Esophagus (tissue), 2 donors: ENCODE results near the gene MVD. TPM values are rescaled to one million over a fixed set of nuclear protein-coding genes. Genes with fewer than 3 reads are reported as not detected.

ENCODE experiments used
- H3K27ac ChIP-seq, 2 donors: one replicate each; pipeline ENCODE4 v1.5.1; 2013; ENCODE audit warnings: low read depth in 2 of 2, mild to moderate bottlenecking in 2 of 2, inconsistent platforms in 1 of 2, low read length in 1 of 2, moderate library complexity in 1 of 2
- H3K27me3 ChIP-seq, 2 donors: one replicate each; pipeline ENCODE4 v1.6.1; 2013; ENCODE audit warnings: low read length in 2 of 2, control low read depth in 1 of 2, mild to moderate bottlenecking in 1 of 2; ENCODE audit not compliant: insufficient read depth in 2 of 2, control insufficient read depth in 1 of 2
- H3K36me3 ChIP-seq, 2 donors: one replicate each; pipeline ENCODE4 v1.6.1; 2013; ENCODE audit warnings: low read length in 1 of 2; ENCODE audit not compliant: control insufficient read depth in 2 of 2, insufficient read depth in 2 of 2
- H3K4me1 ChIP-seq, 2 donors: one replicate each; pipeline ENCODE4 v1.6.1; 2013; ENCODE audit warnings: low read length in 1 of 2; ENCODE audit not compliant: control insufficient read depth in 2 of 2, insufficient read depth in 2 of 2
- H3K4me3 ChIP-seq, 2 donors: one replicate each; pipeline ENCODE4 v1.5.1; 2013; ENCODE audit warnings: low read length in 2 of 2, mild to moderate bottlenecking in 2 of 2, low read depth in 1 of 2, moderate library complexity in 1 of 2
- H3K9me3 ChIP-seq, 2 donors: one replicate each; pipeline ENCODE4 v1.6.1; 2013; ENCODE audit warnings: mild to moderate bottlenecking in 2 of 2, low read depth in 1 of 2, low read length in 1 of 2, moderate library complexity in 1 of 2; ENCODE audit not compliant: control insufficient read depth in 2 of 2, insufficient read depth in 1 of 2
- WGBS, 2 donors: extraction: QIAGEN DNeasy Blood & Tissue Kit; methylation state at CpG; one replicate each; pipeline ENCODE4 v1.1.7; 2013; 5-methylcytosine and 5-hydroxymethylcytosine counted together
- polyA plus RNA-seq, 2 donors: library from polyadenylated mRNA; stranded (reverse); fragments of 200-250 nt; gene quantifications; one replicate each; pipeline ENCODE4 v1.2.3, GENCODE V29; 2013
- donor health status: healthy with polysubstance abuse.
- donor health status: Bipolar disorder and iron deficiency.

The MVD gene, protein sequence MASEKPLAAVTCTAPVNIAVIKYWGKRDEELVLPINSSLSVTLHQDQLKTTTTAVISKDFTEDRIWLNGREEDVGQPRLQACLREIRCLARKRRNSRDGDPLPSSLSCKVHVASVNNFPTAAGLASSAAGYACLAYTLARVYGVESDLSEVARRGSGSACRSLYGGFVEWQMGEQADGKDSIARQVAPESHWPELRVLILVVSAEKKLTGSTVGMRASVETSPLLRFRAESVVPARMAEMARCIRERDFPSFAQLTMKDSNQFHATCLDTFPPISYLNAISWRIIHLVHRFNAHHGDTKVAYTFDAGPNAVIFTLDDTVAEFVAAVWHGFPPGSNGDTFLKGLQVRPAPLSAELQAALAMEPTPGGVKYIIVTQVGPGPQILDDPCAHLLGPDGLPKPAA
- polyA plus RNA-seq: 100 to 1,000 TPM in 1 of 2 donors, 10 to 100 TPM in 1; 92.5 to 149 TPM

- Histone ChIP-seq H3K4me3 (peak within 1 kb of the TSS; percentile 75 to 100), H3K27ac (peak within 1 kb of the TSS; percentile 85 to 92), H3K4me1 (no peaks in the 10 kb centered on the region), H3K36me3 (peaks cover 0 to 8% of the 10 kb centered on the region in 2 donors), H3K9me3 (no peaks in the 10 kb centered on the region), H3K27me3 (no peaks in the 10 kb centered on the region)
- 0 to 1% methylated on average over 69 to 88 of the region's 88 CpGs for WGBS, 2 donors
Observed at GRCh38 chr16:88662843-88663606, at the start of gene MVD. Gene MVD, minus strand, starts transcription at chr16:88663091. Its CDS starts 11 bp downstream, at chr16:88663080.

GRCh38 chr16:88712362-88712979 lies 49.6 kb upstream of the MVD start:
- H3K4me1 ChIP-seq: no peaks in the 10 kb centered on the region
- no peaks in the 10 kb centered on the region for H3K9me3 ChIP-seq
- H3K4me3 ChIP-seq: no peak overlapping the region
- WGBS, 2 donors: 76 to 77% methylated on average over 23 to 25 of the region's 25 CpGs
- peaks cover 16 to 48% of the 10 kb centered on the region in 2 donors for H3K36me3 ChIP-seq
- no peak overlapping the region for H3K27ac ChIP-seq
- no peaks in the 10 kb centered on the region for H3K27me3 ChIP-seq

DNA sequence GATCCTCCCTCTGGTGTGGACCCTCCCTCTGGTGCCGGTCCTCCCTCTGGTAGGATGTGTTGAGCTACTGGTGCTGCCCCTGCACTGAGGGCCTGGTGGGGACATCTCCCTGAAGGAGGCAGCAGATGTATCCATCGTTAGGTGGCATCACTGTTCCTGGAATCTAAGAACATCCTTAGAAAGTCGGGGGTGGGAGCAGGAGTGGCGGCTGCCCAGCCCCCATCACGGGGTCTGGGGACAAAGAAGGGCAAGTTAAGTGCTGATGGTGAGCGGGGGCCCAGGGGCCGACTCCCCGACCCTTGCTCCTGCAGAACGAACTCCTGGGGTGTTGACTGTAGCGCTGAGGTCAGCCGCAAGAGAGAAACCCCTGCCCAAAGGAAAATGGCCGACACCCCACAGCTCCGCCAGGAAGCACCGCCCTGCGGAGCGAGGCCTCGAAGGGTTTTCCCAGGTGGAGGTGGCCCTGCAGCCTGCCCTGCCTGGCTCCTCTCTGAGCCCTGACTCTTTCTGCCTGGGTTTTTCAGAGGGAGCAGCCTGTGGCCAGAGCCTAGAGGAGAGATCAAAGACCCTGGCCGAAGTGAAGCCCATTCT lies 49.0 kb upstream of the MVD start:
- no peak overlapping the region for H3K4me3 ChIP-seq
- no peak overlapping the region for H3K27ac ChIP-seq
- H3K9me3 ChIP-seq: no peaks in the 10 kb centered on the region
- peaks cover 0 to 5% of the 10 kb centered on the region in 2 donors for H3K4me1 ChIP-seq
- peaks cover 16 to 43% of the 10 kb centered on the region in 2 donors for H3K36me3 ChIP-seq
- no peaks in the 10 kb centered on the region for H3K27me3 ChIP-seq
- WGBS, 2 donors: 78 to 80% methylated on average over 14 to 18 of the region's 18 CpGs

- WGBS, 2 donors: 67 to 76% methylated on average over 16 of the region's 16 CpGs
- no peaks in the 10 kb centered on the region for H3K27me3 ChIP-seq
- no peak overlapping the region for H3K27ac ChIP-seq
Observed at GRCh38 chr16:88710556-88710955, 47.7 kb upstream of the MVD start.

DNA sequence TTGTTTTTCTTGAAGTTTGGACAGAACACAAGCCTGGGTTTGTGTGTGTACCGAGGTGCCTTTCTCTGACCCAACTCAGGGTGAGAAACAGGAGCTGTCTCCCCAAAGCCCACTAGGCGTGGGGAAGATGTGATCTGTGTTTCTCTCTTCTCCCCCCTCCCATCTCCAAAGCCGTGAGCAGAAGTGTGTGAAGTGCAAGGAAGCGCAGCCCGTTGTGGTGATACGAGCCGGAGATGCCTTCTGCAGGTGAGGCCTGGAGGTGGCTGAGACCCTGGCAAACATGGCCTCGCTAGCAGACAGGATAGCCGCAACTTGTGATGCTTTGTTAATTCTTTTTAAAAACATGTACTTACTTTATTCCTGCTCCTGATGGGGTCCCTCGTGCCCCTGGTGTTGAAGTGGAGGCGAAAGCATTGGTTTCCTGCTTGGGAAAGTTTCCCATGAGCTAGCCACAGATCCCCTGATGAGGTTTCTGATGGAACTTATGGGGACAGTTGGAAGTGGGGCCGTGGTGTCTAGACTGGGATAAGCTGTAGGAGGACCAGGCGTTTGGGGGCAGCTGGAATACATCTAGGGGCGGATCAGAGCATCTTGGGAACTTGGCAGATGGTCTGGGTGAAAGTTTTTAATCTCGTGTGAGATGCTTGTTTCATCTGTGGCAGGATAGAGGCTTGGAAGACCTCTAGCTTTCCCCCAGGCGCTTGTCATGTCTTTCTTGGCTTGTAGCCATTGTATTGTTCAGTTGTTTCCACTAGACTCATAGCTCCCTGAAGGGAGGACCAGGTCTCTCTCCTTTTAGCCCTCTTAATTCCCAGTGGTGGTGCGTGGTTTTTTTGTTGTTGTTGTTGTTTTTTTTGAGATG lies 44.3 kb upstream of the MVD start:
- peaks cover 0 to 6% of the 10 kb centered on the region in 2 donors for H3K36me3 ChIP-seq
- H3K4me1 ChIP-seq: peaks cover 0 to 10% of the 10 kb centered on the region in 2 donors
- 29 to 37% methylated on average over 17 of the region's 17 CpGs for WGBS, 2 donors
- no peak overlapping the region for H3K27ac ChIP-seq
- H3K4me3 ChIP-seq: peak overlapping the region; percentile 81 to 91
- no peaks in the 10 kb centered on the region for H3K27me3 ChIP-seq
- H3K9me3 ChIP-seq: no peaks in the 10 kb centered on the region

More at GRCh38 chr16:88710556-88710955, 47.7 kb upstream of the MVD start:
- peaks cover 10 to 30% of the 10 kb centered on the region in 2 donors for H3K36me3 ChIP-seq
- H3K4me3 ChIP-seq: no peak overlapping the region
- H3K4me1 ChIP-seq: peaks cover 0 to 5% of the 10 kb centered on the region in 2 donors
- no peaks in the 10 kb centered on the region for H3K9me3 ChIP-seq

GRCh38 chr16:88706229-88706964 lies 43.5 kb upstream of the MVD start, which contains the start of the genes CTU2 and RNF166:
Gene CTU2, plus strand, starts transcription at chr16:88706503. Its CDS starts 28 bp downstream, at chr16:88706531.
Gene RNF166, minus strand, starts transcription at chr16:88706408. Its CDS starts 83 bp downstream, at chr16:88706325.
- WGBS, 2 donors: 0% methylated on average over 67 to 86 of the region's 86 CpGs
- Histone ChIP-seq H3K36me3 (peaks cover 0 to 6% of the 10 kb centered on the region in 2 donors), H3K9me3 (no peaks in the 10 kb centered on the region), H3K27ac (peak within 1 kb of the TSS; percentile 74 to 92), H3K4me1 (peaks cover 3 to 10% of the 10 kb centered on the region in 2 donors), H3K27me3 (no peaks in the 10 kb centered on the region), H3K4me3 (peak within 1 kb of the TSS; percentile 81 to 91)

GRCh38 chr16:88705801-88706228 lies 42.9 kb upstream of the MVD start:
- 1% methylated on average over 28 to 57 of the region's 57 CpGs for WGBS, 2 donors
- Histone ChIP-seq H3K4me3 (peak overlapping the region; percentile 81 to 91), H3K36me3 (peaks cover 0 to 6% of the 10 kb centered on the region in 2 donors), H3K9me3 (no peaks in the 10 kb centered on the region), H3K27me3 (no peaks in the 10 kb centered on the region), H3K4me1 (peaks cover 3 to 10% of the 10 kb centered on the region in 2 donors), H3K27ac (peak overlapping the region; percentile 74 to 92)

DNA sequence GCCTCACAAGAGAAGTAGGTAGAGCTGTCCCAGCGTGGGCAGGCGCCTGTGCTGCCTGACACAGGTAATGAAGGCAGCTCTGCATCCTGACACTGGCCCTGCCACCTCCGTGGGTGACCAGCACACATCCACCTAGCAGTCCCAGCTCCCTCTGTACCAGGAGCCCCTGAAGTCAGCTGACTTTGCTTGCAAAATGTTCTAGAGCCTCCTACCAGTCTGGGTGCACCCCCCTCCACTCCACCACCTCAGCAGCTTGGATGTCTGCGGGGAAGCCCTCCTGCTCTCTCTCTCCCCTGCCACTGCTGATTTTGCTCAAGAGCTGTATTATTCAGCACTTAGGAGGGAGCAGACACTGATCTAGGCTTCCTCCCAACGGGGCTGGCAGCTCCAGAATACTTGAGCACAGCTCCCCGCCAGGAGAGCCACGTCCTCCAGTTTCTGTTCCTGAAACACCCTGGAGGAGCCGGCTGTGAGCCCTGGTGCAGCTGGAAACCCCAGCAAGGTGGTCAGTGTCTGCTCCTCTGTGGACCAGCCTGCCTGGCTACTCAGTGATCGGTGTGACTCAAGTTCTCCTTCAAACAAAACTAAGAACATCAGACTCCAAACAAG lies 42.3 kb upstream of the MVD start:
- Histone ChIP-seq H3K27me3 (no peaks in the 10 kb centered on the region), H3K4me1 (peaks cover 3 to 10% of the 10 kb centered on the region in 2 donors), H3K36me3 (peaks cover 0 to 6% of the 10 kb centered on the region in 2 donors), H3K4me3 (peak overlapping the region; percentile 81 to 91), H3K27ac (peak overlapping the region; percentile 29 to 92), H3K9me3 (no peaks in the 10 kb centered on the region)
- 18 to 30% methylated on average over 9 of the region's 9 CpGs for WGBS, 2 donors
